Spleen (tissue), 11 donors: ENCODE data around the gene PRCD. TPM values are rescaled to one million over a fixed set of nuclear protein-coding genes. Genes with fewer than 3 reads are reported as not detected.

ENCODE experiments used
- DNase-seq: peaks from one replicate; pipeline ENCODE4 v3.0.0-alpha.2; 2020
- H3K27ac ChIP-seq, 8 donors: fragments of 200-600 bp; sonication (generic) in 7 of 8; 1 replicate in 4 of 8; 2 replicates in 4 of 8; pipeline versions ENCODE4 v1.5.0 to v1.8.0; 2016 to 2021; ENCODE audit warnings: inconsistent platforms in 4 of 8, mild to moderate bottlenecking in 4 of 8, moderate library complexity in 1 of 8
- H3K27me3 ChIP-seq, 7 donors: fragments of 200-600 bp; sonication (generic) in 6 of 7; replicated peaks in 1 of 7; 1 replicate in 4 of 7; 2 replicates in 3 of 7; pipeline versions ENCODE4 v1.5.0 to v1.8.0; 2016 to 2021; ENCODE audit warnings: inconsistent platforms in 3 of 7, mild to moderate bottlenecking in 1 of 7
- H3K36me3 ChIP-seq, 6 donors: fragments of 200-600 bp; sonication (generic) in 5 of 6; 1 replicate in 4 of 6; 2 replicates in 2 of 6; pipeline versions ENCODE4 v1.5.0 to v1.8.0; 2016 to 2021; ENCODE audit warnings: inconsistent platforms in 2 of 6
- H3K4me1 ChIP-seq, 6 donors: fragments of 200-600 bp; sonication (generic) in 5 of 6; 1 replicate in 3 of 6; 2 replicates in 3 of 6; pipeline versions ENCODE4 v1.5.0 to v1.8.0; 2016 to 2021; ENCODE audit warnings: inconsistent platforms in 3 of 6
- H3K4me3 ChIP-seq, 8 donors: fragments of 200-600 bp; sonication (generic) in 7 of 8; 1 replicate in 4 of 8; 2 replicates in 4 of 8; pipeline versions ENCODE4 v1.5.0 to v1.8.0; 2016 to 2021; ENCODE audit warnings: inconsistent platforms in 4 of 8, mild to moderate bottlenecking in 4 of 8, moderate library complexity in 2 of 8
- H3K9me3 ChIP-seq, 8 donors: fragments of 200-600 bp; sonication (generic) in 7 of 8; 1 replicate in 4 of 8; 2 replicates in 4 of 8; pipeline versions ENCODE4 v1.5.0 to v1.8.0; 2016 to 2021; ENCODE audit warnings: inconsistent platforms in 4 of 8
- POLR2A ChIP-seq, 3 donors: fragments of 450-650 bp; IDR thresholded peaks; one replicate each; pipeline ENCODE4 v1.5.1; 2017; ENCODE audit warnings: antibody characterized with exemption in 3 of 3, mild to moderate bottlenecking in 1 of 3
- POLR2AphosphoS5 ChIP-seq, 3 donors: sonication (generic); formaldehyde crosslinking; IDR thresholded peaks; one replicate each; pipeline ENCODE4 v1.5.1; 2017; ENCODE audit warnings: antibody characterized with exemption in 3 of 3
- WGBS, 5 donors: extraction: QIAGEN DNeasy Blood & Tissue Kit in 3 of 5; methylation state at CpG; one replicate each; pipeline versions ENCODE4 v1.1.5 to v1.1.7; 2013 to 2018; 5-methylcytosine and 5-hydroxymethylcytosine counted together
- intact Hi-C: fragments of 100-400 bp; cut with DNase I; formaldehyde crosslinking; loops from one replicate; pipeline ENCODE4 v1.15.0; 2023; ENCODE audit warnings: low total_unique reads
- polyA plus RNA-seq, 3 donors: library from polyadenylated mRNA; stranded (reverse); fragments of 200-250 nt; gene quantifications; one replicate each; pipeline ENCODE4 v1.2.1, GENCODE V29; 2013
- total RNA-seq, 7 donors: library from RNA; depleted of rRNA in 3 of 7; stranded (reverse); fragments of >200 nt in 3 of 7; fragmentation: NEBNext Ultra II Directional in 4 of 7; extraction: Animal tissue kit (Norgen Biotek cat#: 25700) in 4 of 7; gene quantifications; one replicate each; pipeline versions ENCODE4 v1.1.0 to v1.2.1, GENCODE V29; 2016 to 2021
- TF ChIP-seq, protein P1 (sequence below), 11 experiments: fragments of 200-600 bp in 7 of 11; fragments of 450-650 bp in 4 of 11; sonication (generic) in 4 of 11; IDR thresholded peaks in 8 of 11; conservative IDR thresholded peaks in 3 of 11; 1 replicate in 7 of 11; 2 replicates in 4 of 11; pipeline versions ENCODE4 v1.4.0 to v1.8.0; 2016 to 2021; ENCODE audit warnings: antibody characterized with exemption in 11 of 11, inconsistent platforms in 4 of 11, mild to moderate bottlenecking in 1 of 11
- donor health status: healthy with polysubstance abuse.
- donor health status: DM: no; HTN: no; CAD: no; lungs with moderate emphysema.
- donor health status: DM: no; HTN: no; CAD: no.
- donor health status: Bipolar disorder and iron deficiency.
- donor health status: healthy.
- donor health status: DM: no; HTN: no; CAD: no.
- donor health status: DM: yes; HTN: yes; CAD: no.

The PRCD gene
- total and polyA plus RNA-seq, 10 donors = 3.5 to 54.1 (median 11.8) TPM

DNA sequence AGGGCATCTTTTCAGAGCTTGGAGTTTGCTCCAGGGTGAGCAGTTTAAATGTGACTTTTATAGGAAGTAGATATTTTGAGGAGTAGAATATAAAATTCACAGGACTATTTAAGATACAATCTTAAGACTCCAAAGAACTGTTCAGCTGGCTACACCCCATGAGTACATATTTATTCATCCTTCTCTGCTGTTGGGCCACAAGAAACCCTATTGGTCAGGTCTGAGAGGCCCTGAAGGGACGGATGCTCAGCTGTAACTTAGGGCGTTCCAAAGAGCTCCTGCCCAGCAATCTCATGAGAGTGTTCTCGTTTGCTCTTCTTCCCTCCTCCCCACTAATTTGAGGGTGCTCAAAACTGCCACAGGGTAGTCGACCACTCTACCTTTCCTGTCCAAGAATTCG lies 38.5 kb downstream of the PRCD start:
- 68 to 90% (median 88%) methylated on average over 5 of the region's 5 CpGs for whole genome bisulfite sequencing, 5 donors
- intact Hi-C loops = no loop called here
- H3K27me3 ChIP-seq = no peaks in the 10 kb centered on the region
- no peak overlapping the region for H3K4me3 ChIP-seq
- no peaks in the 10 kb centered on the region for H3K4me1 ChIP-seq
- no peaks in the 10 kb centered on the region for H3K36me3 ChIP-seq
- no peak overlapping the region for H3K27ac ChIP-seq
- no peak for DNase-seq
- TF ChIP-seq POLR2A (IDR thresholded peaks at IDR 0.05) (no peak), POLR2AphosphoS5 (IDR thresholded peaks at IDR 0.05) (no peak)
- TF ChIP-seq, protein P1, sequence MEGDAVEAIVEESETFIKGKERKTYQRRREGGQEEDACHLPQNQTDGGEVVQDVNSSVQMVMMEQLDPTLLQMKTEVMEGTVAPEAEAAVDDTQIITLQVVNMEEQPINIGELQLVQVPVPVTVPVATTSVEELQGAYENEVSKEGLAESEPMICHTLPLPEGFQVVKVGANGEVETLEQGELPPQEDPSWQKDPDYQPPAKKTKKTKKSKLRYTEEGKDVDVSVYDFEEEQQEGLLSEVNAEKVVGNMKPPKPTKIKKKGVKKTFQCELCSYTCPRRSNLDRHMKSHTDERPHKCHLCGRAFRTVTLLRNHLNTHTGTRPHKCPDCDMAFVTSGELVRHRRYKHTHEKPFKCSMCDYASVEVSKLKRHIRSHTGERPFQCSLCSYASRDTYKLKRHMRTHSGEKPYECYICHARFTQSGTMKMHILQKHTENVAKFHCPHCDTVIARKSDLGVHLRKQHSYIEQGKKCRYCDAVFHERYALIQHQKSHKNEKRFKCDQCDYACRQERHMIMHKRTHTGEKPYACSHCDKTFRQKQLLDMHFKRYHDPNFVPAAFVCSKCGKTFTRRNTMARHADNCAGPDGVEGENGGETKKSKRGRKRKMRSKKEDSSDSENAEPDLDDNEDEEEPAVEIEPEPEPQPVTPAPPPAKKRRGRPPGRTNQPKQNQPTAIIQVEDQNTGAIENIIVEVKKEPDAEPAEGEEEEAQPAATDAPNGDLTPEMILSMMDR (IDR thresholded peaks at IDR 0.05 in 8 of 11, conservative IDR thresholded peaks at IDR 0.05 in 3 of 11) = no peak
- no peaks in the 10 kb centered on the region for H3K9me3 ChIP-seq

DNA sequence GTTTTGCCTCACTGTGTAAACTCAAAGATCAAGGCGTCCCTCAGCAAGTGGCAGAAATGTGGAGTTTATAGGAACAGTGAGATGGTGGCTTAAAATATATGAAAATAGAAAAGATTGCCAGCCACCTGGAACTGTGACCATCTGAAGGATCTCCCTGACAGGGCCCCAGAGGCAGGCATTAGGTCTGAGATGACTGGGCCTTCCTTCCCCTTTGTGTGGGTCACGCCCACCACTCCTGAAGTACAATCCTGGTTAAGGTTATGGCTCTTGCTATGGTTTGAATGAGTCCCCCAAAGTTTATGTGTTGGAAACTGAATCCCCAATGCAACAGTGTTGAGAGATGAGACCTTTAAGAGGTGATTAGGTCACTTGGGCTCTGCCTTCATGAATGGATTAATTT lies 39.4 kb downstream of the PRCD start:
- no peak overlapping the region for H3K27ac ChIP-seq
- 63 to 75% (median 70%) methylated on average over 2 of the region's 2 CpGs for WGBS, 5 donors
- H3K36me3 ChIP-seq = no peaks in the 10 kb centered on the region
- DNase-seq = no peak
- intact Hi-C loops = no loop called here
- H3K27me3 ChIP-seq = peaks cover 0 to 5% (median 0%) of the 10 kb centered on the region in 7 donors
- H3K4me1 ChIP-seq = peaks cover 0 to 3% (median under 1%) of the 10 kb centered on the region in 6 donors
- no peak overlapping the region for H3K4me3 ChIP-seq
- H3K9me3 ChIP-seq = no peaks in the 10 kb centered on the region
- TF ChIP-seq POLR2A (IDR thresholded peaks at IDR 0.05) (no peak), POLR2AphosphoS5 (IDR thresholded peaks at IDR 0.05) (no peak)
- TF ChIP-seq, protein P1 (IDR thresholded peaks at IDR 0.05 in 8 of 11, conservative IDR thresholded peaks at IDR 0.05 in 3 of 11) = no peak

DNA sequence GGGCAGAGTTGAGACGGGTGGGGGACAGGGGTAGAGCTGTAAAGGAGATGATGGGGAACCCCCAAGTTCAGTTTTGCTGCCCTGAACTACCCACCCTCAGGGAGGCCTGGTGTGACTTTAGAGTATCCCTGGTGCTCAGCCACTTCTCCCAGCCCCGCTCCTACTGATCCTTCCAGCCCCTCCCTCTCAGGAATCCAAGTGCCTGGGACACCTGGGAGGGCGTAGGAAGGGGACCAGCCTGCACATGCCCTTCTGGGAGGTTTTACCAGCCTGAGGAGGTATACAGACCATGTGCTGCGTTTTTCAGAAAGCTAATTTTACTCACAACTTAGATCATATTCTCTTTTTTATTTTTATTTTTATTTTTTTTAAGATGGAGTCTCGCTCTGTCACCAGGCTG lies 41.7 kb downstream of the PRCD start:
- H3K4me1 ChIP-seq = peaks cover 7 to 25% (median 22%) of the 10 kb centered on the region in 6 donors
- H3K9me3 ChIP-seq = no peaks in the 10 kb centered on the region
- intact Hi-C loops = no loop called here
- 84 to 95% (median 86%) methylated on average over 5 of the region's 5 CpGs for WGBS, 5 donors
- no peak overlapping the region for H3K4me3 ChIP-seq
- no peak for DNase-seq
- peaks cover 0 to 27% (median 10%) of the 10 kb centered on the region in 7 donors for H3K27me3 ChIP-seq
- TF ChIP-seq POLR2AphosphoS5 (IDR thresholded peaks at IDR 0.05) = no peak
- TF ChIP-seq POLR2A (IDR thresholded peaks at IDR 0.05) = no peak
- TF ChIP-seq, protein P1 (IDR thresholded peaks at IDR 0.05 in 8 of 11, conservative IDR thresholded peaks at IDR 0.05 in 3 of 11) = no peak
- no peak overlapping the region for H3K27ac ChIP-seq
- H3K36me3 ChIP-seq = no peaks in the 10 kb centered on the region

DNA sequence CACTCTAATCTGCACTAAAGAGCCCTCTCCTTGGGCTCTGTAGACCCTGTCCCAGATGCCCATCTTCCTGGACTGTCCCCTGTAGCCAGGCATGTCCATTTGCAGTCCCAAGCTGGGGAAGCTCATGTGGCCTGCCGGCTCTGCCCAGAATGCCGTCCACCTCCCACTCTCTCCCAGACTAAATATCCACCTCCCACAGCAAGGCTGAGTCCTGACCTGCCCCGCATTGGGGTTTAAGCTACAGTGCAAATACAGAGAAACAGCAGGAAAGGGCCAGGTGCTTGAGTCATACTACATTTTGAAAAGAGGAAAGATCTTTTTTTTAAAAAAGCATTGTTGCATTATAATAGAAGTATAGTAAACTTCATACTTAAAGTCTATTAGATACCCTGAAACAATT lies 42.8 kb downstream of the PRCD start:
- WGBS, 5 donors = 31 to 63% (median 32%) methylated on average over 3 of the region's 3 CpGs
- TF ChIP-seq, protein P1 (IDR thresholded peaks at IDR 0.05 in 8 of 11, conservative IDR thresholded peaks at IDR 0.05 in 3 of 11) = no peak
- no peak for TF ChIP-seq POLR2AphosphoS5 (IDR thresholded peaks at IDR 0.05)
- TF ChIP-seq POLR2A (IDR thresholded peaks at IDR 0.05) = no peak
- H3K27ac ChIP-seq = no peak overlapping the region
- H3K36me3 ChIP-seq = no peaks in the 10 kb centered on the region
- H3K4me3 ChIP-seq = no peak overlapping the region
- no peaks in the 10 kb centered on the region for H3K9me3 ChIP-seq
- peaks cover 7 to 34% (median 29%) of the 10 kb centered on the region in 6 donors for H3K4me1 ChIP-seq
- intact Hi-C loops = no loop called here
- H3K27me3 ChIP-seq = peaks cover 0 to 39% (median 12%) of the 10 kb centered on the region in 7 donors
- no peak for DNase-seq
